Measurements from ENCODE around the gene PDE4DIP.
"Not testable (repeated sequence)": the region's sequence is repeated elsewhere in the genome, so short reads cannot be mapped to it uniquely, and the experiment has no call there.

- TF ChIP-seq, protein P1, sequence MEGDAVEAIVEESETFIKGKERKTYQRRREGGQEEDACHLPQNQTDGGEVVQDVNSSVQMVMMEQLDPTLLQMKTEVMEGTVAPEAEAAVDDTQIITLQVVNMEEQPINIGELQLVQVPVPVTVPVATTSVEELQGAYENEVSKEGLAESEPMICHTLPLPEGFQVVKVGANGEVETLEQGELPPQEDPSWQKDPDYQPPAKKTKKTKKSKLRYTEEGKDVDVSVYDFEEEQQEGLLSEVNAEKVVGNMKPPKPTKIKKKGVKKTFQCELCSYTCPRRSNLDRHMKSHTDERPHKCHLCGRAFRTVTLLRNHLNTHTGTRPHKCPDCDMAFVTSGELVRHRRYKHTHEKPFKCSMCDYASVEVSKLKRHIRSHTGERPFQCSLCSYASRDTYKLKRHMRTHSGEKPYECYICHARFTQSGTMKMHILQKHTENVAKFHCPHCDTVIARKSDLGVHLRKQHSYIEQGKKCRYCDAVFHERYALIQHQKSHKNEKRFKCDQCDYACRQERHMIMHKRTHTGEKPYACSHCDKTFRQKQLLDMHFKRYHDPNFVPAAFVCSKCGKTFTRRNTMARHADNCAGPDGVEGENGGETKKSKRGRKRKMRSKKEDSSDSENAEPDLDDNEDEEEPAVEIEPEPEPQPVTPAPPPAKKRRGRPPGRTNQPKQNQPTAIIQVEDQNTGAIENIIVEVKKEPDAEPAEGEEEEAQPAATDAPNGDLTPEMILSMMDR (IDR thresholded peaks at IDR 0.05; ENCODE audit: low read length), result not testable (repeated sequence)
- TF ChIP-seq EZH2 (IDR thresholded peaks at IDR 0.05; ENCODE audit: borderline replicate concordance, low read length), result not testable (repeated sequence)
Observed at GRCh38 chr1:148828962-148829361, 15.3 kb upstream of the PDE4DIP start.

All from OCI-LY1 (cell line).